ENCODE results near the gene IQCH. TPM values are rescaled to one million over a fixed set of nuclear protein-coding genes. Genes with fewer than 3 reads are reported as not detected.

IQCH gene
- total RNA-seq, 1 donor from 2014 or later: 1.5 TPM

- TF ChIP-seq POLR2AphosphoS5 (IDR thresholded peaks at IDR 0.05; ENCODE audit: insufficient read depth in 1 of 2, low read depth in 1 of 2): no peak
- TF ChIP-seq CTCF (IDR thresholded peaks at IDR 0.05): no peak
- no peak for TF ChIP-seq POLR2A (IDR thresholded peaks at IDR 0.05)
- no peaks in the 10 kb centered on the region for H3K9me3 ChIP-seq
- DNase-seq (ENCODE audit: extremely low spot score in 2 of 2): no peak
- peaks cover 34% of the 10 kb centered on the region for H3K4me1 ChIP-seq
- H3K36me3 ChIP-seq: peaks cover 0 to 15% of the 10 kb centered on the region in 2 donors
- no peak overlapping the region for H3K27ac ChIP-seq
- no peaks in the 10 kb centered on the region for H3K27me3 ChIP-seq
- intact Hi-C loops (cut with DNase I): no loop called here
- no peak overlapping the region for H3K4me3 ChIP-seq
Measured at GRCh38 chr15:67524235-67524634, 269.6 kb downstream of the IQCH start.

- Histone ChIP-seq H3K36me3 (peaks cover 0 to 17% of the 10 kb centered on the region in 2 donors), H3K4me3 (no peak overlapping the region), H3K9me3 (no peaks in the 10 kb centered on the region), H3K27me3 (no peaks in the 10 kb centered on the region), H3K27ac (no peak overlapping the region), H3K4me1 (peaks cover 18% of the 10 kb centered on the region)
- TF ChIP-seq POLR2AphosphoS5 (IDR thresholded peaks at IDR 0.05; ENCODE audit: insufficient read depth in 1 of 2, low read depth in 1 of 2) (no peak), CTCF (IDR thresholded peaks at IDR 0.05) (no peak), POLR2A (IDR thresholded peaks at IDR 0.05) (no peak)
- no peak for DNase-seq (ENCODE audit: extremely low spot score in 2 of 2)
- intact Hi-C loops (cut with DNase I): no loop called here
Measured at GRCh38 chr15:67528513-67528912, 273.9 kb downstream of the IQCH start.

GRCh38 chr15:67531379-67531914 lies 276.9 kb downstream of the IQCH start:
- Histone ChIP-seq H3K9me3 (no peaks in the 10 kb centered on the region), H3K27ac (no peak overlapping the region), H3K4me3 (no peak overlapping the region), H3K36me3 (peaks cover 0 to 17% of the 10 kb centered on the region in 2 donors), H3K27me3 (no peaks in the 10 kb centered on the region), H3K4me1 (no peaks in the 10 kb centered on the region)
- intact Hi-C loops (cut with DNase I): no loop called here
- TF ChIP-seq POLR2AphosphoS5 (IDR thresholded peaks at IDR 0.05; ENCODE audit: insufficient read depth in 1 of 2, low read depth in 1 of 2) (no peak), CTCF (IDR thresholded peaks at IDR 0.05) (no peak), POLR2A (IDR thresholded peaks at IDR 0.05) (no peak)
- DNase-seq (ENCODE audit: extremely low spot score in 2 of 2): no peak

GRCh38 chr15:67533873-67534272 lies 279.3 kb downstream of the IQCH start:
- Histone ChIP-seq H3K4me3 (no peak overlapping the region), H3K9me3 (no peaks in the 10 kb centered on the region), H3K27me3 (no peaks in the 10 kb centered on the region), H3K36me3 (peaks cover 0 to 6% of the 10 kb centered on the region in 2 donors), H3K4me1 (no peaks in the 10 kb centered on the region), H3K27ac (no peak overlapping the region)
- DNase-seq (ENCODE audit: extremely low spot score in 2 of 2): no peak
- intact Hi-C loops (cut with DNase I): no loop called here
- TF ChIP-seq POLR2A (IDR thresholded peaks at IDR 0.05): no peak
- no peak for TF ChIP-seq POLR2AphosphoS5 (IDR thresholded peaks at IDR 0.05; ENCODE audit: insufficient read depth in 1 of 2, low read depth in 1 of 2)
- no peak for TF ChIP-seq CTCF (IDR thresholded peaks at IDR 0.05)

GRCh38 chr15:67534360-67534759 lies 279.8 kb downstream of the IQCH start:
- TF ChIP-seq CTCF (IDR thresholded peaks at IDR 0.05) (no peak), POLR2A (IDR thresholded peaks at IDR 0.05) (no peak), POLR2AphosphoS5 (IDR thresholded peaks at IDR 0.05; ENCODE audit: insufficient read depth in 1 of 2, low read depth in 1 of 2) (no peak)
- H3K36me3 ChIP-seq: peaks cover 0 to 1% of the 10 kb centered on the region in 2 donors
- H3K4me3 ChIP-seq: no peak overlapping the region
- H3K27me3 ChIP-seq: no peaks in the 10 kb centered on the region
- no peak overlapping the region for H3K27ac ChIP-seq
- intact Hi-C loops (cut with DNase I): no loop called here
- H3K9me3 ChIP-seq: no peaks in the 10 kb centered on the region
- no peaks in the 10 kb centered on the region for H3K4me1 ChIP-seq
- DNase-seq (ENCODE audit: extremely low spot score in 2 of 2): no peak

Measured in vagina (tissue), 2 donors.